Thyroid gland (tissue), 4 donors: ENCODE results near the gene SIPA1L3. TPM values are rescaled to one million over a fixed set of nuclear protein-coding genes. Genes with fewer than 3 reads are reported as not detected.
A peak's percentile ranks its signal among the peaks of the same experiment; 100 is the strongest.

Source experiments
- DNase-seq, 2 donors: peaks; one replicate each; pipeline ENCODE4 v3.0.0-alpha.2; 2019
- H3K27ac ChIP-seq, 3 donors: fragments of 200-600 bp; sonication (generic); 1 replicate in 2 of 3; 2 replicates in 1 of 3; pipeline ENCODE4 v1.5.1; 2016 to 2019; ENCODE audit warnings: mild to moderate bottlenecking in 1 of 3, moderate library complexity in 1 of 3
- H3K27me3 ChIP-seq: fragments of 200-600 bp; sonication (generic); one replicate; pipeline ENCODE4 v1.5.1; 2019
- H3K36me3 ChIP-seq, 2 donors: fragments of 200-600 bp; sonication (generic); one replicate each; pipeline ENCODE4 v1.5.1; 2016 to 2019
- H3K4me1 ChIP-seq, 2 donors: fragments of 200-600 bp; sonication (generic); one replicate each; pipeline ENCODE4 v1.5.1; 2017 to 2019
- H3K4me3 ChIP-seq, 3 donors: fragments of 200-600 bp; sonication (generic); replicated peaks in 1 of 3; 1 replicate in 2 of 3; 2 replicates in 1 of 3; pipeline ENCODE4 v1.5.1; 2016; ENCODE audit warnings: mild to moderate bottlenecking in 1 of 3
- H3K9me3 ChIP-seq: fragments of 200-600 bp; sonication (generic); one replicate; pipeline ENCODE4 v1.5.1; 2017
- CTCF ChIP-seq, 6 experiments: fragments of 200-600 bp in 3 of 6; fragments of 450-650 bp in 3 of 6; sonication (generic) in 3 of 6; IDR thresholded peaks; one replicate each; pipeline ENCODE4 v1.5.1; 2016 to 2019; ENCODE audit warnings: antibody characterized with exemption in 6 of 6, mild to moderate bottlenecking in 2 of 6, inconsistent platforms in 1 of 6, moderate library complexity in 1 of 6
- POLR2A ChIP-seq, 2 donors: fragments of 450-650 bp; IDR thresholded peaks; one replicate each; pipeline ENCODE4 v1.6.1; 2017; ENCODE audit warnings: antibody characterized with exemption in 2 of 2, mild to moderate bottlenecking in 2 of 2, moderate library complexity in 1 of 2
- WGBS, 2 donors: methylation state at CpG; one replicate each; pipeline ENCODE4 v1.1.5; 2017; 5-methylcytosine and 5-hydroxymethylcytosine counted together
- intact Hi-C: fragments of 100-400 bp; cut with DNase I; formaldehyde crosslinking; loops from one replicate; pipeline ENCODE4 v1.15.1; 2023
- total RNA-seq, 4 donors: library from RNA; depleted of rRNA; stranded (reverse); fragments of >200 nt; gene quantifications; one replicate each; pipeline ENCODE4 v1.2.3, GENCODE V29; 2016

SIPA1L3 gene
- total RNA-seq, 4 donors from 2014 or later, result 39.4 to 130 (median 116) TPM

GRCh38 chr19:38022791-38023670, 116.0 kb downstream of the SIPA1L3 start:
- Histone ChIP-seq H3K4me3 (no peak overlapping the region), H3K27ac (peak overlapping the region; percentile 63 to 88 (median 73)), H3K36me3 (no peaks in the 10 kb centered on the region), H3K4me1 (peaks cover 26 to 41% of the 10 kb centered on the region in 2 donors), H3K9me3 (no peaks in the 10 kb centered on the region), H3K27me3 (no peaks in the 10 kb centered on the region)
- 79 to 80% methylated on average over 13 of the region's 13 CpGs for WGBS, 2 donors
- DNase-seq, result no peak
- no peak for TF ChIP-seq CTCF (IDR thresholded peaks at IDR 0.05)
- no peak for TF ChIP-seq POLR2A (IDR thresholded peaks at IDR 0.05)
- intact Hi-C loops, result no loop called here

GRCh38 chr19:38023671-38024541, 116.9 kb downstream of the SIPA1L3 start:
- H3K27me3 ChIP-seq, result no peaks in the 10 kb centered on the region

DNA sequence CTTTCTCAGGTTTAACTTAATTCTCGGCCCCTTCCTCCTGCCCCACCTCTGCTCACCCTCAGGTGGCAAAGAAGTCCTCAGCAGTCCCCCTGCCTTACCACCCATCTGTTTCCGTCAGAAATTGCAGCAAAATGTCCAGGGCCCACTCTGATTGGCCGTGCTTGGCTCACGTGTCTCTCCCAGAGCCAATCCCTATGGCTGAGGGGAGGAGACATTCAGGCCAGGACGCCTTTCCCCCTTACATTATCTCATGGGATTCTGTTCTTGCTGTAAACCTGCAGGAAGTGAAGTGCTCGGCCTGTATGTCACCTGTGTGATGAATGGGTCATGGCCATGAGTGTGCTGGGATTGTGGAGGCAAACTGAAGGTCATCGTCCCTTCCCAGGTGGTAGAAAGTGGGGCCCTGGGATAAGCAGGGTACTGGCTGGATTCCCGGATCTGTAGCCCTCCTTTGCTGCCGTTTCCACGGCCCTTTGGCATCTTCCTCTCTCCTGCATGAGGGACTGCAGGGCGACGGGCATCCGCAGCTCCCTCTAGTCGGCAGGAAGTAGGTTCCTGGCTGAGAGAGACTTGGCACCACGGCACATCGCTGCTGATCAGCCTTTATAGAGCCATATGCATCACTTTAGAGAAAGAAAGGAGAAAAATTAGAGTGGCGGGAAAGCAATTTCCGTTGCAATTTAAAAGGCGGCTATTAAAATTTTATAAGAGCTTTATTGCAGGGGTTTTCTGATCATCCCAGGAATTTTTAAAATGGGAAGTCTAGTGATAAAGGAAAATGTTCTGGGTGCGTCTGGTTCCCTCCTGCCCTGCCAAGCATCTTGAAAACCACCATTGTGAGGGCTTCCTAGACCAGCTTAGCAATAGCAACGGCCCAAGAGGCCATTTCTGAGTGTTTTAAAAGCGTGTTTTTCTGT, 118.2 kb downstream of the SIPA1L3 start:
- no peak for TF ChIP-seq CTCF (IDR thresholded peaks at IDR 0.05)
- no peak for TF ChIP-seq POLR2A (IDR thresholded peaks at IDR 0.05)
- WGBS, 2 donors, result 76% methylated on average over 21 of the region's 22 CpGs
- Histone ChIP-seq H3K27me3 (no peaks in the 10 kb centered on the region), H3K9me3 (no peaks in the 10 kb centered on the region), H3K4me3 (no peak overlapping the region), H3K4me1 (peaks cover 30 to 53% of the 10 kb centered on the region in 2 donors), H3K27ac (peak overlapping the region; percentile 63 to 88 (median 73)), H3K36me3 (no peaks in the 10 kb centered on the region)
- no peak for DNase-seq
- intact Hi-C loops, result no loop called here

More at GRCh38 chr19:38023671-38024541, 116.9 kb downstream of the SIPA1L3 start:
- TF ChIP-seq CTCF (IDR thresholded peaks at IDR 0.05) (no peak), POLR2A (IDR thresholded peaks at IDR 0.05) (no peak)
- Histone ChIP-seq H3K4me3 (no peak overlapping the region), H3K27ac (peak overlapping the region; percentile 63 to 88 (median 73)), H3K4me1 (peaks cover 28 to 42% of the 10 kb centered on the region in 2 donors), H3K36me3 (no peaks in the 10 kb centered on the region), H3K9me3 (no peaks in the 10 kb centered on the region)
- WGBS, 2 donors, result 51 to 59% methylated on average over 12 of the region's 12 CpGs
- peak; percentile 58 to 63 for DNase-seq
- intact Hi-C loops, result no loop called here

GRCh38 chr19:38025909-38026307, 118.9 kb downstream of the SIPA1L3 start:
- Histone ChIP-seq H3K4me1 (peaks cover 35 to 57% of the 10 kb centered on the region in 2 donors), H3K36me3 (no peaks in the 10 kb centered on the region), H3K27ac (peak overlapping the region in 2 of 3 donors; percentile 4 to 88), H3K27me3 (no peaks in the 10 kb centered on the region), H3K9me3 (no peaks in the 10 kb centered on the region), H3K4me3 (no peak overlapping the region)
- DNase-seq, result no peak
- 71 to 82% methylated on average over 2 of the region's 2 CpGs for WGBS, 2 donors
- intact Hi-C loops, result no loop called here
- TF ChIP-seq CTCF (IDR thresholded peaks at IDR 0.05) (no peak), POLR2A (IDR thresholded peaks at IDR 0.05) (no peak)
